HCT116 (cell line): ENCODE results near the gene RPS27.

ENCODE experiments used
- EGR1 ChIP-seq: IDR thresholded peaks from 2 replicates; pipeline ENCODE4 v1.6.1; 2012; ENCODE audit warnings: low read depth
- RAD21 ChIP-seq: IDR thresholded peaks from 2 replicates; pipeline ENCODE4 v1.6.1; 2012; ENCODE audit warnings: low read depth, mild to moderate bottlenecking
- SIN3A ChIP-seq: IDR thresholded peaks from 2 replicates; pipeline ENCODE4 v1.6.1; 2012; ENCODE audit warnings: low read depth
- ZNF274 ChIP-seq: fragments of 200-500 bp; sonication (Bioruptor generic); IDR thresholded peaks from 2 replicates; pipeline ENCODE4 v1.6.1; 2014; ENCODE audit warnings: mild to moderate bottlenecking, low read depth, low read length, inconsistent platforms
- TF ChIP-seq, protein P1 (sequence below), 3 experiments: fragments of 200-600 bp in 1 of 3; sonication (generic) in 1 of 3; IDR thresholded peaks in 2 of 3; conservative IDR thresholded peaks in 1 of 3; 2 replicates each; pipeline ENCODE4 v1.5.1; 2012 to 2017; ENCODE audit warnings: low read depth in 2 of 3, low read length in 2 of 3, antibody characterized with exemption in 1 of 3, borderline replicate concordance in 1 of 3, control low read depth in 1 of 3, mild to moderate bottlenecking in 1 of 3, mixed read lengths in 1 of 3, mixed run types in 1 of 3, moderate library complexity in 1 of 3; ENCODE audit not compliant: insufficient read depth in 1 of 3

DNA sequence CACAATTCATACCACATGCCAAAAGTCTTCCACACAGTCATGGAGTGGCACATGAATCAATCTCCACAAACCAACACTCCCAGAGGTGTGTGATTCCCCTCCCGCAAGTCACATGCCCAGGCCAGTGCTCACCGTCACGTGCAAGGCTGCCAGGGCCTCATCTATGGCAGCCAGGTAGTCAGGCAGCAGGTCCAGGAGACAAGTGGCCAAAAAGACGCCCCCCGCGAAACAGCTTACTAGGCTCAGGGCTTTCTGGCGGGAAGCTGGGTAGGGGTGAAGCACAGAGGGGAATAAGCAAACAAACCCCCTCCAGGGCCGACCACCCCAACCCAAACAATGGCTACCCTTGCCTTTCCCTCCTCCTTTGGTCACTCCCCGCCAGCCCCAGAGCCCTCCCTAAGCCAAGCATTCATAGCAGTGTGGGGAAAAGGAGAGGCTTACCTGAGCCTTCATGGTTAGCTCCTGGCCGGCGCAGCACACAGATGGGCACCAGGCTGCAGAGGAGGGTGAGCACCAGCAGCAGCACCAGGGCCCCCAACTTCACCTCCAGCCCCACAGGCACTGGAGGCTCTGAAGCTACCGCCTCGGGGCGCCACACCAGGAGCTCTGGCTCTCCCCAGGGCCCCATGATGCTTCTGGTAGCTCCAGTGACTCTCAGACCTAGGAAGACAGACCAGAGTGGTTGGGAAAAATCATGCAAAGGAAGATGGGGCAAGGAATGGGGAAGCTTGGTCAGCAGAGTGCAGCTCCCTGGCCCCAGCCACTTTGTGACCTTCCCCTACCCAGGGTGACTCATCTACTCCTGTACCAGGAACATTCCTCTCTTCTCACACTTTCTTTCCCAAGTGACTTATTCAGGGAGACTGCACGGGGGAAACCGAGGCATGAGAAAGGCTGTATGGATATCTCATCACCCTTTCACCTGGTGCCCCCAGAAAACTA is 28.2 kb upstream of the RPS27 start:
- TF ChIP-seq EGR1: no peak
- no peak for TF ChIP-seq RAD21
- no peak for TF ChIP-seq SIN3A
- TF ChIP-seq, protein P1, sequence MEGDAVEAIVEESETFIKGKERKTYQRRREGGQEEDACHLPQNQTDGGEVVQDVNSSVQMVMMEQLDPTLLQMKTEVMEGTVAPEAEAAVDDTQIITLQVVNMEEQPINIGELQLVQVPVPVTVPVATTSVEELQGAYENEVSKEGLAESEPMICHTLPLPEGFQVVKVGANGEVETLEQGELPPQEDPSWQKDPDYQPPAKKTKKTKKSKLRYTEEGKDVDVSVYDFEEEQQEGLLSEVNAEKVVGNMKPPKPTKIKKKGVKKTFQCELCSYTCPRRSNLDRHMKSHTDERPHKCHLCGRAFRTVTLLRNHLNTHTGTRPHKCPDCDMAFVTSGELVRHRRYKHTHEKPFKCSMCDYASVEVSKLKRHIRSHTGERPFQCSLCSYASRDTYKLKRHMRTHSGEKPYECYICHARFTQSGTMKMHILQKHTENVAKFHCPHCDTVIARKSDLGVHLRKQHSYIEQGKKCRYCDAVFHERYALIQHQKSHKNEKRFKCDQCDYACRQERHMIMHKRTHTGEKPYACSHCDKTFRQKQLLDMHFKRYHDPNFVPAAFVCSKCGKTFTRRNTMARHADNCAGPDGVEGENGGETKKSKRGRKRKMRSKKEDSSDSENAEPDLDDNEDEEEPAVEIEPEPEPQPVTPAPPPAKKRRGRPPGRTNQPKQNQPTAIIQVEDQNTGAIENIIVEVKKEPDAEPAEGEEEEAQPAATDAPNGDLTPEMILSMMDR (IDR thresholded peaks at IDR 0.05 in 2 of 3, conservative IDR thresholded peaks at IDR 0.05 in 1 of 3; ENCODE audit: borderline replicate concordance in 1 of 3, insufficient read depth in 1 of 3, low read depth in 2 of 3, low read length in 2 of 3): no peak
- TF ChIP-seq ZNF274: no peak
